Kidney (tissue), 14 donors: ENCODE results near the gene CTIF. TPM values are rescaled to one million over a fixed set of nuclear protein-coding genes. Genes with fewer than 3 reads are reported as not detected.
A peak's percentile ranks its signal among the peaks of the same experiment; 100 is the strongest.

Experiments used
- DNase-seq, 5 donors: peaks; one replicate each; pipeline ENCODE4 v3.0.0-alpha.2; 2013 to 2020
- FAIRE-seq: peaks from 2 replicates; lab custom pipeline; 2012; peaks lifted over from hg19 to GRCh38; lab: Jason Lieb, UNC
- H3K27ac ChIP-seq, 2 donors: one replicate each; pipeline ENCODE4 v1.7.0; 2013; ENCODE audit warnings: low read depth in 2 of 2, low read length in 2 of 2, inconsistent platforms in 1 of 2
- H3K27me3 ChIP-seq: one replicate; pipeline ENCODE4 v1.7.1; 2013; ENCODE audit warnings: low read length, inconsistent platforms; ENCODE audit not compliant: control insufficient read depth, insufficient read depth
- H3K36me3 ChIP-seq, 3 donors: one replicate each; pipeline versions ENCODE4 v1.7.0 to v1.7.1; 2013; ENCODE audit warnings: low read length in 3 of 3, control low read depth in 1 of 3, inconsistent platforms in 1 of 3; ENCODE audit not compliant: insufficient read depth in 3 of 3, control insufficient read depth in 2 of 3
- H3K4me1 ChIP-seq, 3 donors: one replicate each; pipeline versions ENCODE4 v1.7.0 to v1.7.1; 2013; ENCODE audit warnings: low read length in 3 of 3, inconsistent platforms in 1 of 3, low read depth in 1 of 3; ENCODE audit not compliant: control insufficient read depth in 2 of 3, insufficient read depth in 2 of 3
- H3K4me3 ChIP-seq, 3 donors: one replicate each; pipeline versions ENCODE4 v1.7.0 to v1.8.1; 2013; ENCODE audit warnings: low read length in 3 of 3, control low read depth in 1 of 3, inconsistent platforms in 1 of 3
- H3K9ac ChIP-seq, 3 donors: one replicate each; pipeline versions ENCODE4 v1.7.0 to v1.7.1; 2013; ENCODE audit warnings: low read length in 3 of 3, control low read depth in 1 of 3, inconsistent platforms in 1 of 3
- H3K9me3 ChIP-seq, 3 donors: one replicate each; pipeline versions ENCODE4 v1.7.0 to v1.7.1; 2013; ENCODE audit warnings: low read length in 3 of 3, control low read depth in 1 of 3, inconsistent platforms in 1 of 3; ENCODE audit not compliant: control insufficient read depth in 2 of 3, insufficient read depth in 1 of 3
- CTCF ChIP-seq: IDR thresholded peaks from 3 replicates; pipeline ENCODE4 v1.5.1; 2012; ENCODE audit warnings: mild to moderate bottlenecking, moderate library complexity, borderline replicate concordance; ENCODE audit not compliant: insufficient read depth; ENCODE audit errors: extremely low read depth
- intact Hi-C: fragments of 100-400 bp; cut with DNase I; formaldehyde crosslinking; loops from one replicate; pipeline ENCODE4 v1.11.1; 2022
- polyA plus RNA-seq: library from polyadenylated mRNA; stranded (reverse); fragments of 350-450 nt; fragmentation: Illumina TruSeq; extraction: RNeasy Lipid Tissue Mini Kit (QIAGEN cat#74804); gene quantifications from one replicate; pipeline ENCODE4 v1.2.3, GENCODE V29; 2014; ENCODE audit warnings: low read depth, low replicate concordance; ENCODE audit not compliant: insufficient read depth
- total RNA-seq: library from RNA; stranded (reverse); fragmentation: NEBNext Ultra II Directional; extraction: Animal tissue kit (Norgen Biotek cat#: 25700); gene quantifications from one replicate; pipeline ENCODE4 v1.2.1, GENCODE V29; 2021
- donor health status: control.
- donor health status: control.
- donor health status: control.
- donor health status: control.
- donor health status: control.
- donor health status: DM: yes; HTN: yes; CAD: no.
- donor health status: Normal renal cell carcinoma (clear cell type).

CTIF gene
- total and polyA plus RNA-seq, 2 donors from 2014 or later = 37.3 to 41.9 TPM

- TF ChIP-seq CTCF = no peak
- Histone ChIP-seq H3K27me3 (no peaks in the 10 kb centered on the region), H3K9me3 (no peaks in the 10 kb centered on the region), H3K9ac (no peak overlapping the region), H3K36me3 (peaks cover 0 to 11% (median 9%) of the 10 kb centered on the region in 3 donors), H3K4me1 (peaks cover 0 to 5% (median 4%) of the 10 kb centered on the region in 3 donors), H3K27ac (no peak overlapping the region), H3K4me3 (no peak overlapping the region)
- intact Hi-C loops = no loop called here
- no peak for DNase-seq
- no peak for FAIRE-seq
Observed at GRCh38 chr18:48666613-48667012, 127.8 kb downstream of the CTIF start.

- Histone ChIP-seq H3K4me3 (no peak overlapping the region), H3K36me3 (peaks cover 0 to 12% (median 9%) of the 10 kb centered on the region in 3 donors), H3K9ac (no peak overlapping the region), H3K27ac (no peak overlapping the region), H3K4me1 (peaks cover 0 to 2% (median 0%) of the 10 kb centered on the region in 3 donors), H3K9me3 (no peaks in the 10 kb centered on the region), H3K27me3 (no peaks in the 10 kb centered on the region)
- no peak for TF ChIP-seq CTCF
- intact Hi-C loops = no loop called here
- peak in 4 of 5 donors; percentile 37 to 46 (median 42) for DNase-seq
- FAIRE-seq = no peak
Observed at GRCh38 chr18:48667276-48668254, 128.7 kb downstream of the CTIF start.

GRCh38 chr18:48668466-48669179 lies 129.8 kb downstream of the CTIF start:
- H3K36me3 ChIP-seq = peaks cover 0 to 12% (median 9%) of the 10 kb centered on the region in 3 donors
- peaks cover 0 to 2% (median 0%) of the 10 kb centered on the region in 3 donors for H3K4me1 ChIP-seq
- peak in 1 of 5 donors; percentile 28 for DNase-seq

More at GRCh38 chr18:48668466-48669179, 129.8 kb downstream of the CTIF start:
- H3K27me3 ChIP-seq = no peaks in the 10 kb centered on the region
- no peak for TF ChIP-seq CTCF
- no peak overlapping the region for H3K4me3 ChIP-seq
- intact Hi-C loops = no loop called here
- H3K9ac ChIP-seq = no peak overlapping the region
- no peak overlapping the region for H3K27ac ChIP-seq
- no peak for FAIRE-seq
- no peaks in the 10 kb centered on the region for H3K9me3 ChIP-seq
